Astrocyte (in vitro differentiated cells and primary cell): ENCODE measurements around the gene CACNA2D4.

Experiments used
- CTCF ChIP-seq: IDR thresholded peaks from 2 replicates; pipeline ENCODE4 v1.5.1; 2011; ENCODE audit warnings: low read depth, mild to moderate bottlenecking, inconsistent platforms, low read length, moderate library complexity; ENCODE audit not compliant: insufficient read depth
- EZH2 ChIP-seq: IDR thresholded peaks from 2 replicates; pipeline ENCODE4 v1.6.1; 2012; ENCODE audit warnings: mild to moderate bottlenecking, low read length, inconsistent platforms; ENCODE audit not compliant: insufficient read depth

- no peak for TF ChIP-seq CTCF
- TF ChIP-seq EZH2, result no peak
Measured at GRCh38 chr12:1924996-1925683, 6.7 kb upstream of the CACNA2D4 start.
